GM19351 (cell line): Measurements from ENCODE around the gene KLK10.

Source experiments
- ATAC-seq: cut with Tn5 transposase; IDR thresholded peaks from one replicate; pipeline ENCODE4 v1.9.1; 2021; ENCODE audit warnings: mild to moderate bottlenecking, moderate library complexity; ENCODE audit not compliant: unreplicated experiment

Gene KLK10

DNA sequence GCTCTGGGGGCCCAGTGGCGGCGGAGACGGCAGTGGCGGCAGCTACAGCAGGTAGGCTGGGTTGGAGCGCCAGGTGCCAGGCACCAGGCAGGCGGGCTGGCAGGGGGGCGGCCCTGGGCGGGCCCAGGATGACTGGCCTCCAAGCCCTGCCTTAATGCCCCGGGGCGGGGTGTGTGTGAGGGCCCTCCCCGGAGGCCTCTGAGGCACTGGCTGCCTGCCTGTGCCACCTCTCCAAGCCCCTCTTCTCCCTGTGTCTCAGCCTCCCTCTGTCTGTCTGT lies 7.0 kb upstream of the KLK10 start, which contains the start of gene KLK11:
TSS of gene KLK11 (minus strand) at position 63 of the 278 bp plus-strand sequence. CDS start 985 bp downstream, outside the sequence.
- no peak for ATAC-seq

DNA sequence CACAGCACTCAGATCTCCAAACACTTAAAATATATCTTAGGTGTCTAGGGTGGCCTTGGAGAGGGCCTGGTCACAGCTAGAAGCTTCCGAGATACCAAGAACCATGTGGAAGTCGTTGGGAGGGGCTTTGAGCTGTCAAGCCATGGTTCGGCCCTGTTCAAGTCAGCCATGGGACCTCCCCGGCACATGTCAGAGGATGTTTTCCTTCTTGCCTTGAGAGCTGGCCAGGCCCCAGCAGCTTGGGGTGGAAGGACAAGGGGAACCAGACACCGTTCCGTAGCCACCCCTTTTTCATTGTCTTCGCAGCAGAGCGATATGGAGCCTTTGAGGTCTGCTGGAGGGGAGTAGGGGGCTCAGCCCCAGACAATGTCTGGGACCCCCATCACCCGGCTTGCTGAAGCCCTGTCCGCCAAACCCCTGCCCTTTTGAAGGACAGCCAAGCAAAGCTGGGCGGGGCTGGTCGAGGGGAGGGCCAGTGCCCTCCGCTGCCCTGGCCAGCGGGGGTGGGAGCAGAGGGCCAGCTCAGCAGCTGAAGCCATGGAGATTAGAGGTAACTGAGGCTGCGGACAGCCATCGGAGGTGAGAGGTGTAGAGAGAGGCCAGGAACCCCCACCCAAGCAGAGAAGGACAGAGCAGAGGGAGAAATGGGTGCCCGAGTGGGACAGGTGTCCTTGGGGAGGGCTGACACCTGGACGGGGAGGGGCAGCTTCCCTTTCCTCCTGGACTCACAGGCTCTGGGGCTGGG lies 6.5 kb upstream of the KLK10 start:
- no peak for ATAC-seq

DNA sequence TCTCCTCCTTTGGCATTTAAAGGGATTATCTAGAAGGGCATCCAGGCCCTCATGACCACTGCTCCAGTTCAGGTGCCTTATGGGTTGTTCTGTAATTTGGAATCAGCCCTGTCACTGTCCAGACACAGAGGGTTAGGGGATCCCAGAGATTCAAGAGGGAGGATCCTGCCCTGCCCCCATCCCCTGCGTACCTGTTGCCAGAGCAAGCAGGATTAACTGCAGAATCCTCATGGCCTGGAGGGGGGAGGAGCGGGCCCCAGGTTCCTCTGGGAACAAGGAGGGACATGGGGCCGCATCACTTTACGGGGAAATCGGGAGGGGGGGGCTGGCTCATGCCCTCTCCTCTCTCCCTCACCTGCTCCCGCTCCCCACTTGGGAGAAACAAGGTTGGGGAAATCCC lies 5.9 kb upstream of the KLK10 start:
- ATAC-seq, result no peak

DNA sequence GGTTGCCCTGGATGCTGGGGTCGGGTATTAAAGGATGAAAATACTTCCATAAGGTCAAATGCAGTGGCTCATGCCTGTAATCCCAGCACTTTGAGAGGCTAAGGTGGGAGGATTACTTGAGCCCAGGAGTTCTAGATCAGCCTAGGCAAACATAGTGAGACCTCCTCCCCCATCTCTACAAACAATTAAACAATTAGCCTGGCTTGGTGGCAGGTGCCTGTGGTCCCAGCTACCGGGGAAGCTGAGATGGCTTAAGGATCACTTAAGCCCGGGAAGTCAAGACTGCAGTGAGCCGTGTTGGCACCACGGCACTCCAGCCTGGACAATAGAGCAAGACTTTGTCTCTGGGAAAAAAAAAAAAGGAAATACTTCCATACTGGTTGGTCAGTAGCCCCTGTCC lies 5.4 kb upstream of the KLK10 start:
- ATAC-seq, result no peak

DNA sequence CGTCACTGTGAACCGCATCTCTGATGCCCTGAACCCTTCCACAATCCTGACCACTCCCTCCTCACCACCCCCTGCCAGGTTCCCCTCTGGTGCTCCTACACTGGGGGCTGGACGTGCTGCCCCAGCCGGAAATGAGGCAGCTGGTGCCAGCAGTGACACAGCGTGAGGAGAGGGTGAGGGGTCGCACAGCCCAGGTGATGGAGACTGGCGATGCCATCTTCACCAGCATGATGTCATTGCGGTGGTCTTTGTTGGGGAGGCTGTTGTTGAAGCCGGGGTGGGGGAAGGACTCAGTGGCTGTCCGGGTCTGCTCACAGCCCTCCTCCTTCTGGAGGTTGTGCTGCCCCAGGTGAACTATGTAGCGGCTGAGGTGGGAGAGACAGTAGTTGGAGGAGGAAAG lies 4.4 kb upstream of the KLK10 start:
- no peak for ATAC-seq

DNA sequence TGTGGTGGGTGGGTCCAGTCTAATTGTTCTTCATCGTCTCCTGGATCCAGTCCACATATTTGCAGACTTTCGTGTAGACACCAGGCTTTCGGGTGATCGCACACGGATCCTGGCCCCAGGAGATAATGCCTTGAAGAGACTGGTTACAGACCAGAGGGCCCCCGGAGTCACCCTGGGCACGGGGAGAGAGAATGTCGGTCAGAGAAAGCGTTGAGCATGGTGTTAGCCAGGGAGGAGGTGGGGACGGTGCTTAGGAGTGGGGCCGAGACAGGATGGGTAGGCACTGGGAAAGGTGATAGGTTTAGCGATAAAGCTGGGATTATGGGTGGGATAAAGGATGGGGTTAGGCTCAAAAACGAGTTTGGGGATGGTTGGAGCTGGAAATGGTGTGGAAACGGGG lies 3.0 kb upstream of the KLK10 start:
- ATAC-seq, result no peak

DNA sequence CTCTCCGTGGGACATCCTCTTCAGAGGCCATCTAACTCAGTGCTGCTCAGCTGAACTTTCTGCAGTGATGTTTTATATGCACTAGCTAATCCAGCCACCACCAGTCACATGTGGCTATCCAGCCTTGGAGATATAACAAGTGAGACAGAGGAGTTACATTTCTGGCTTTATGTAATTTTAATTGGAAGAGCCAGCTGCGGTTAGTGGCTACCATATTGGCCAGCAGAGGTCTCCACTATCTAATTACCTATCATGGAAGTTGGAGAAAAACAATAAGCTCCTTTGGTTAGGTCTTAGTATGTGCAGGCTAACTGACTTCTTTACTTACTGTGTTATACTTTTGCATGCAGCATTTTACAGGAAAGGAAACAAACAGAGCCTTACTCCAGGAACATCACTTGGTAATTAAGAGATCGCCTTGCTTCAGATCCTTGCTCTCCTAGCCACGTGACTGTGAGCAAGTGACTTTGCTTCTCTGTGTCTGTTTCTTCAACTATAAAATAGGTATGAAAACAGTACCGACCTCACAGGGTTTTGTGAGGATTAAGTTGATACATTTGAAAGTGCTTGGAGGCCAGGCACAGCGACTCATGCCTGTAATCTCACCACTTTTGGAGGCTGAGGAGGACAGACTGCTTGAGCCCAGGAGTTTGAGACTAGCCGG lies 1.6 kb upstream of the KLK10 start:
- no peak for ATAC-seq

DNA sequence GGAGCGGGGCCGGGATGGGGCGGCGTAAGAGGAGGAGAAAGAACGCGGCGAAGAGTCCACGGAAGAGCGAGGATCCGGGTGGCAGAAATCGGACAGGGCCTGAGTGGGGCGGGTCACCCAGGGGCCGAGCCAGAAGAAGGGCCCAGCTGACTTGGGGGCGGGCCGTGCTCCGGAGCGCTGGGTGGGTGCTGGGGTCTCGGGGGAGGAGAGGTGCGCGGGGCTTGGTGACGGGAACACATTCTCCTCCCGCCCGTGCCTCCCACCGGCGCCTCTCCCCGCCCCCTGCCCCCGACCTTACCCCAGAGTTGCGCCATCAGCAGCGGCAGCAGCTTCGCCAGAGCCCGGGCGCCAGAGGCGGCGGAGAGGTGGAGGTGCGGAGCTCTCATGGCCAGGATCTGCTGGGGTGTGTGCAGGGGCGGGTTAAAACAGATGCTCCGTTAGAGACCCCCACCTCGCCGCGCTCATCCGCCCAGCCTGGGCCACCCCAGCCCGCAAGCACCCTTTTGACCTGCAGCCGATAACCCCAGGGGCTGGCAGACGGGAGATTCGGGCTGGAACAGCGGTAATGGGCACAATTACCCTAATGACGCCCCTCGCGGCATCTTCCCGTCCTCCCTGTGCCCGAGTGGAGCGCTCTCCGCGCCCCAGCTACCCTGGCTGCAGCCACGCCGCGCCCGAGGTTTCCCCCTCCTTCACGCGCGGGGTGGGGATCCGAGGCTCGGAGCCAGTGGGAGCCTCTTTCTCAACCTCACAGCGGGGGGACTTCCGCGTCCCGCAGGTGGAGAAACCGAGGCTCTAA lies 565 bp downstream of the KLK10 start:
- no peak for ATAC-seq

DNA sequence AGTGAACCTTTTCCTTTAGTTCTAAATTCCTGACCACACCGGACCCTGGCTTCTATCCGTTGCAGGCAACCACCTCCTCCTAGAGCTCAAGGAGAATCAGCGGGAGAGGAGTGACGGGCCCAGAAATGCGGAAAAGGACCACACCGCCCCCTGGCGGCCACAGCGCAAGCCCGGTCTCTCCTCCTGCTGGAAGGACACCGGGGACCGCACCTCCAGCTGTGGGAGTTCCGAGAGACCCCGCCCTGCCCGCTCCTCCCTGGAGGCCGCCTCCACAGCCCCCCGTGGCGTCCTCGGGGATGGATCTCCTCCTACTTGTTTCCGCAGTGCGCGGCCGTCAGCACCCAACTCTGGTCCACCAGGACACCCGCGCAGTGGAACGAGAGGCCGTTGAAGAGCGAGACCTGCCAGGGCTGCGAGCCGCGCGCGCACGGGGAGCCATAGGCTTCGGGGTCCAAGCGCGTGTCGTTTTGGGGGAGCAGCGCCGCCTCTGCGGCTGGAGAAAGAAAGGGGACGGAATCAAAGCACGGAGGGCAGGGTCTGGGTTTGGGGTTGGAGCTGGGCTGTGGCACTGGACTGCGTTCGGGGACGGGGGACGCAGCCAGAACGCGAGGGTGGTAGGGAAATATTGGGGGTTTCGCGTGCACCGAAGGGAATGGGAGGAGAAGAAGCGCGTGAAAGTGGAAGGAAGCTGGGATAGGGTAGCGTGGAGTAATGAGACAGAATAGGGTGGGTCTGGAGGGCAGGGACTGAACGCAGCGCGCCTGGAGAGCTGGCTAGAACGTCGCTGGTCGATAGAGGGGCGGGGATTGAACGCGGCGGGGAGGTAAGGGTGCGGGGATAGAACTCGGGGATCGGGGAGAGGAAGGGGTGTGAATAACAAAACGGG lies 2.5 kb downstream of the KLK10 start:
- no peak for ATAC-seq

DNA sequence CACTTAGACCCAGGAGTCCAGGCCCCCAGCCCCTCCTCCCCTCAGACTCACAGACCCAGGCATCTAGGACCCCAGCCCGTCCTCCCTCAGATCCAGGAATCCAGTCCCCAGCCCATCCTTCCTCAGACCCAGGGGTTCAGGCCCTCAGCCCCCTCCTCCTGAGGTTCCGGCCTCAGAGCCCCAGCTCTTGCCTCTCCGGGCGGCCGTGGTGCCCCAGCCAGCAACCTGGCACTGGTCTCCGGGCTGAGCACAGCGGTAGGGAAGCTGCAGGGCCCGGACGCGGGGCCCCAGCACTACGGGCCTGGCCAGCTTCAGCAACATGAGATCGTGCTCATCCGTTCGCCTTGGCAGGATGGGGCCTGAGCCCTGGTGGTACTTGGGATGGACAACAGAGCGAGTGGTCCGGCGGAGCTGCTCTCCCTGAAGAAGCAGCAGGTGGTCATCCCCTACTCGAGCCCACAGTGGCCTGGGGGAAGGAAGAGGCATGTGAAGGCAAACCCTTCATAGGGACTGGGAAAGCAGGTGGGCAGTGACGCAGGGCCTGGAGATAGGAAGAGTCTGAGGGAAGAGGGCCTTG lies 3.7 kb downstream of the KLK10 start:
- ATAC-seq, result no peak

DNA sequence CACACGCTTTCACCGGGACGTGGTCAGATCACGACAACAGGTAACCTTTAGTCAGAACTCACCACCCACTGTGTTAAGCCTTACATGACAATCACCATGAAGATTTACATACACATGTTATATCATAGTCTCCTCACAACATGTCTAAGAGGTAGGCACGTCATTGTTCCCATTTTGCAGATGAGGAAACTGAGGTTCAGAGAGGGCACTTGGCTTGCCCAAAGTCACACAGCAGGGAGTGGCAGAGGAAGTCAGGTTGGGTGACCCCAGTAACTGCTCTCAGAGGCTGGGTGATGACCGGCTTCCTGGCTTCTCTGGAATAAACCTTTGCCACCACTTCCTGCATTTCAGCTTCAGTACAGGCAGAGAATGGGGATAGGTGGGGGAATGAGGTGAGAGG lies 5.3 kb downstream of the KLK10 start:
- no peak for ATAC-seq

DNA sequence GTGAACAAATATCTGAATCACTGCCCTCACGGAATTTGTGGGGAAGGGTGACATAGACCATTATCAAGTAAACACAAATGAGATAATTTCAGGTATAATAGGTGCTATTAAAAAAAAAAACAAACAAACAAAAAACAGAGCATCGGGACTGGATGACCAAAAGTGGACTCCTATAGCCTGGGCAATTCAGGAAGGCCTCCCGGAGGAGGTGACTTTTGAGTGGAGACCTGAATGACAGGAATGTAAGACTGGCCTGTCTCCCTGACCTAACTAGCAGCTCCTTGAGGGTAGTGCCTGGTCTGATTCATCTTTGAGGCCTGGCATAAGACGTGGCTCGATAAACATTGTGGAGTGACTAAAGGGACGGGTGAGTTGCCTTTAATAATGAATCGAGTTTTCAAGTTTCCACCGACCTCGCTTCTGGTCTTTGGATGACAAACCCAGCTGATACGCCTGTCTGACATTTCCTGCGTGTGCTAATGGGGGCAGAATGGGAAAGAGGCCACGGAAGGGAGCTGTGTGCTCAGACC lies 6.8 kb downstream of the KLK10 start:
- ATAC-seq, result no peak

DNA sequence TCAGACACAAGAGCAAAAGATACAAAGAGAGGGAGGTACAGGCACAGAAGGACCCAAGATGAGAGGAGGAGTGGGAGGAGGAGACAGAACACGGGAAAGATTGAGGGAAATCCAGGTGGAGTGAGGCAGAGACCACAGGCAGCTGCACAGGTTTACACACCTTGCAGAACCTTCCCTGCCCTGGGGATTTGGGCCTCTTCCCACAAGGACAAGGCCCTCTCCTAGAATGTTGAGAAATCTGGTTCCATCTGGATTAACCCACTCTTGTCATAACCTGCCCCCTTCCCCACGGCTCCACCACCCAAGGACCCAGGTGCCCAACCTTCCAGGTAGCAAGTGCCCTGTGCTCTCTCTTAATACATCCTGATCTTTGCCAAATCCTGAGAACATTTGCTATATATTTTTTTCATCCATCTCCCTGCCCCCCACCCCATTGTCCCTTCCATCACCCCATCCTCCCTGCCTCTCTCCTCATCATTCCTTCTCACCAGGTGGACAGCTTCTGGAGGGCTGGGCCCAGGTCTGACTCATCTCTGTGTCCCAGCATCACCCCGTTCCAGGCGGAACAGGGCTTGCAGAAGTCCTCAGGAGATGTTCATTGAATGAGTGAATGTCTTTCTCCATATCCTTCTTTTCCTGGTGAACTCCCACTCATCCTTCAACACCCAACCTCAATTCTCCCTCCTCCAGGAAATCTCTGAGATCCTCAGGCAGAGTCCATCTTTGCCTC lies 9.3 kb downstream of the KLK10 start:
- no peak for ATAC-seq

DNA sequence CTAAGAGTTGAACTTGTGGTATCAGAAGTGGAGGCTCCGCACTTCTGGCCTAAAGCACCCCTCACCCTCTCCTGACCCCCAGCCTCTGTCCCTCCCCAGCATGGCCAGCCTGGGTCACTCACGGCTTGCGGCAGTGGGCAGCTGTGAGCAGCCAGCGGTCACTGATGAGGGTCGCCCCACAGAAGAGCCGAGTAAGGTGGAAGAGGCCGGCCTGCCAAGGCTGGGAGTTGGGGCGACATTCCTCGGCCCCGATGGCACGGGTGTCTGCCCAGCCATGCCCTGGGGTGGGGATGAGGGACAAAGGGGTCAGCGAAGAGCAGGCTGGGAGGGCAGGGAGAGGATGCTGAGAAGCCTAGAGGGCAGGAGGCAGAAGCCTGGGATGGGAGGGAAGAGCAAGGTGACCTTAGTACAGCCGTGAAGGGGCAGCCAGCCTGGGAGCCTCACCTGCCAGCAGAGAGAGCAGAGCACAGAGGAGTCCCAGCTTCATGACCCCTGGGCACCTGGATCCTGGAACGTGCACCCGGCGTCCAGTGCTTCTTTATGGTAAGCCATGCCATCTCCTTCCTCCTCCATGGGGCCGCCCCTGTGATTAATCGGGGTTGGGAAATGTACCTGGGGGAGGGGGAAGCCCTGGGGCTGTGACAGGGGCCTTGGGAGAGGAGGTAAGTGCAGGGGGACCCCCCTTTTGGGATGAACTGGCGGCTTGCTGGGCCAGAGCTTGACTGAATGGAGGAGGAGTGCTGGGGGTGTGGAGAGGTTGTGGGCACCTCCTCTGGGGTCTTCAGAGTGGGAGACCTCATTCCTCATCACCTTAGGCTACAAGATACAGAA lies 10.2 kb downstream of the KLK10 start:
- no peak for ATAC-seq

DNA sequence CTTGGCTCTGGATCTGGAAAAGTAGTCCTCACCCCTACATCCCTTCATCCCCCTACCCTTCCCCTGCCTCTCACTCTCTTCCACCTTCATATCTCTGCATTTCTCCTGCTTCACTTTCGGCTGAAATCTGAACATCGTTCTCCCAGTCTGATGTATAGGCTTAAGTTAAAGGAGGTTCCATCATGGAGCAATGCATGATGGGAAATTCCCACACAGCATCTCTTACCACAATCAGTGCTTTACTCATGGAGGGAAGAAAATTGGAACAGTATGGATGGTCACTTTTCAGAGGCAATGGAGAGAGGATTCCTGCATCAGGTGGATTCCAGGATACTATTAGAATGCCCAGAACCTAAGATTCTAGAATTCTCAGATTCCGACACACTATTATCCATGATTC lies 12.0 kb downstream of the KLK10 start:
- no peak for ATAC-seq

DNA sequence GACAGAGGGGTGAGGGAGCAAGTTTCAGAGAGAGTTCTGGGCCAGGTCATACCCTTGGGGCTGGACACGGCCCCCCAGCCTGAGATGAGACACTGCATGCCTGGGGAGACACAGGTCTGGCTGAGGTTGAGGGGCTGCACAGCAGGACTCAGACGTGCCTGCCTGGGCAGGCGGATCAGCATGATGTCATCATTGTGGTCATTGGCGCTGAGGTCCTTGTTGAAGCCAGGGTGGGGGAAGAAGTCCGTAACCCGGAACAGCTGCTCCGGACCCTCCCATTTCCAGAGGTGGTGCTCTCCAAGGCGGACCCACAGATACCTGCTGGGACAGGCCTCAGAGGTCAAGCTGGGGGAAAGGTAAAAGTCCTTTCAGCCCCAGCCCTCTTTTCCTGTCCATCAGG lies 13.1 kb downstream of the KLK10 start:
- no peak for ATAC-seq

DNA sequence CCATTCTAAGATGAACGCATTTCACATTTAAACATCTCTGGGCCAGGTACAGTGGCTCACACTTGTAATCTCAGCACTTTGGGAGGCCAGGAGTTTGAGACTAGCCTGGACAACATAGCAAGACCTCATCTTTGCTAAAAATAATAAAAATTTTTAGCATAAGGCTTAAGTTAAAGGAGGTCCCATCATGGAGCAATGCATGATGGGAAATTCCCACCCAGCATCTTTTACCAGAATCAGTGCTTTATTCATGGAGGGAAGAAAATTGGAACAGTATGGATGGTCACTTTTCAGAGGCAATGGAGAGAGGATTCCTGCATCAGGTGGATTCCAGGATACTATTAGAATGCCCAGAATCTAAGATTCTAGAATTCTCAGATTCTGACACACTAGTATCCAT lies 14.3 kb downstream of the KLK10 start:
- ATAC-seq, result no peak

DNA sequence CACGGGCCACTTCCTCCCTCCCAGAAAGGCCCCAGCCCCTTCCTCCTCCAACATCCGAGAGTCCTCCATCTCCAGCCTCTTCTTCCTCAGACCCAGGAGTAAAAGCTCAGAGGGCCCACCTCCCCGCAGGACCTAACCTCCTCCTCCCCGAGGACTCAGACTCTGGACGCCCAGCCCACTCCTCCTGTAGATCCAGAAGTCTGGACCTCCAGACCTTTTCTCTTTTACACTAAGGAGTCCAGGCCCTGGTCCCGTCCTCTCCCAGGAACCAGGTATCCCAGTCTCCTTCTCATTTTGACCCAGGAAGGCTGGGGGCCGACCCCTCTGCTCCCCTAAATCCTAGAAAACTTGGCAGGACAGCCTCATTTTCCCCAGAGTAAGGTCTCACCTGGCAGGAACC lies 16.2 kb downstream of the KLK10 start:
- ATAC-seq, result no peak
